ENCODE results near the gene KCNA2. TPM values are rescaled to one million over a fixed set of nuclear protein-coding genes. Genes with fewer than 3 reads are reported as not detected.

The KCNA2 gene
- total and polyA plus RNA-seq, 2 of the 4 experiments (the other 2 are of a cell fraction): not detected

DNA sequence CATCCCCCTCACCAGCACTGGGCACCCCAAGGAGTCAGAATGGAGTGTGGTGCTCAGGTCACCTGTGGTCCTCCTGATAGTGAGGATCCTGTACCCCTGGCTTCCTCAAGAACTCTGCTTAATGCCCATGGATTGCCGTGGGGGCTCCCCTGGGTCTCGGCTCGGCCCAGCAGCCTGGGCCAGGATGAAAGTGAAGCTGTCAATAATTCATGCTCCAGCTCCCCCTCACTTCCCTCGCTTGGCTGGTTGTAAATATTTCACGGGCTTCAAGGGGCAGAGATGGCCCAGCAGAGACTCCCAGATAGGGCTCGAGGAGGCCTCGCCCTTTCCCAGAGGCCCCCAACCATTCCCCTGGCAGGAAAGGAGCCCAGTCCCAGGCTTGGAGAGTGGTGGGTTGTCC, 44.6 kb downstream of the KCNA2 start:
- ChIA-PET POLR2A (ENCODE audit: unreplicated experiment) (no interaction called here), CTCF (no interaction called here)
- no peak overlapping the region for H4K5ac ChIP-seq (ENCODE audit: low read depth, low read length)
- no peak overlapping the region for H3K18ac ChIP-seq (ENCODE audit: low read depth, low read length)
- H3K9ac ChIP-seq (ENCODE audit: low read depth, low read length): no peak overlapping the region
- H2AFZ ChIP-seq (replicated peaks; ENCODE audit: low read length, poor library complexity): no peak overlapping the region
- no peaks in the 10 kb centered on the region for H3K4me1 ChIP-seq (ENCODE audit: control insufficient read depth, insufficient read depth, low read length)
- no peak overlapping the region for H3K14ac ChIP-seq (replicated peaks; ENCODE audit: low read depth, low read length)
- in situ Hi-C loops (cut with MboI; ENCODE audit: low sequenced_read_pairs): no loop called here
- no peak for DNase-seq
- dilution Hi-C loops (cut with HindIII; ENCODE audit: low sequenced_read_pairs, unreplicated experiment): no loop called here
- no peaks in the 10 kb centered on the region for H3K36me3 ChIP-seq (ENCODE audit: control insufficient read depth, insufficient read depth, low read length)
- no peak overlapping the region for H2BK120ac ChIP-seq (ENCODE audit: low read depth, low read length)
- H3K23ac ChIP-seq (ENCODE audit: low read depth, low read length): no peak overlapping the region
- intact Hi-C loops (cut with micrococcal nuclease): no loop called here
- ATAC-seq (ENCODE audit: low read depth): no peak
- no peak overlapping the region for H4K8ac ChIP-seq (ENCODE audit: low read depth in 2 of 2, low read length in 2 of 2)
- no peaks in the 10 kb centered on the region for H4K20me1 ChIP-seq (ENCODE audit: insufficient read depth, low read length)
- no peaks in the 10 kb centered on the region for H3K79me1 ChIP-seq (ENCODE audit: low read depth in 1 of 2, low read length in 2 of 2)
- H3K56ac ChIP-seq (ENCODE audit: extremely low read depth, insufficient read depth, low read length): no peak overlapping the region
- no peak overlapping the region for H2BK15ac ChIP-seq (ENCODE audit: low read depth, low read length)
- H4K91ac ChIP-seq (ENCODE audit: insufficient read depth, low read depth, low read length): no peak overlapping the region
- H2BK20ac ChIP-seq (ENCODE audit: low read depth, low read length): no peak overlapping the region
- H3K4me2 ChIP-seq (ENCODE audit: low read depth, low read length): no peak overlapping the region
- H2AK5ac ChIP-seq (ENCODE audit: low read depth, low read length): no peak overlapping the region
- no TSS peak for BruUV-seq (replicated peaks)
- 20% methylated on average over 2 of the region's 7 CpGs; no CpG with 5 or more reads in 1 of the 2 experiments for WGBS, 2 experiments (ENCODE audit: extremely low coverage in 2 of 2, insufficient read length in 1 of 2)
- H3K4ac ChIP-seq (ENCODE audit: low read depth, low read length): no peak overlapping the region
- peaks cover 15% of the 10 kb centered on the region for H3K27me3 ChIP-seq (ENCODE audit: control insufficient read depth, insufficient read depth, low read length)
- H3K4me3 ChIP-seq (ENCODE audit: insufficient read depth, low read depth, low read length): no peak overlapping the region
- H2BK5ac ChIP-seq (ENCODE audit: low read depth, low read length, poor library complexity, severe bottlenecking): no peak overlapping the region
- no peak overlapping the region for H3K27ac ChIP-seq (ENCODE audit: insufficient read depth, low read length)
- no peak overlapping the region for H2AK9ac ChIP-seq (replicated peaks; ENCODE audit: low read depth, low read length, poor library complexity)
- TF ChIP-seq MAZ (IDR thresholded peaks at IDR 0.05; ENCODE audit: borderline replicate concordance, low read depth, low read length) (no peak), CHD1 (IDR thresholded peaks at IDR 0.05; ENCODE audit: low read depth, low read length) (no peak), FOS (IDR thresholded peaks at IDR 0.05; ENCODE audit: low read depth, low read length) (no peak), BHLHE40 (IDR thresholded peaks at IDR 0.05; ENCODE audit: low read depth, low read length) (no peak), MAFK (IDR thresholded peaks at IDR 0.05; ENCODE audit: low read depth, low read length) (no peak), CEBPB (IDR thresholded peaks at IDR 0.05; ENCODE audit: low read depth, low read length) (no peak), RCOR1 (IDR thresholded peaks at IDR 0.05; ENCODE audit: insufficient replicate concordance, low read length) (no peak), RAD21 (IDR thresholded peaks at IDR 0.05; ENCODE audit: low read length) (no peak)
- TF ChIP-seq, protein P1, sequence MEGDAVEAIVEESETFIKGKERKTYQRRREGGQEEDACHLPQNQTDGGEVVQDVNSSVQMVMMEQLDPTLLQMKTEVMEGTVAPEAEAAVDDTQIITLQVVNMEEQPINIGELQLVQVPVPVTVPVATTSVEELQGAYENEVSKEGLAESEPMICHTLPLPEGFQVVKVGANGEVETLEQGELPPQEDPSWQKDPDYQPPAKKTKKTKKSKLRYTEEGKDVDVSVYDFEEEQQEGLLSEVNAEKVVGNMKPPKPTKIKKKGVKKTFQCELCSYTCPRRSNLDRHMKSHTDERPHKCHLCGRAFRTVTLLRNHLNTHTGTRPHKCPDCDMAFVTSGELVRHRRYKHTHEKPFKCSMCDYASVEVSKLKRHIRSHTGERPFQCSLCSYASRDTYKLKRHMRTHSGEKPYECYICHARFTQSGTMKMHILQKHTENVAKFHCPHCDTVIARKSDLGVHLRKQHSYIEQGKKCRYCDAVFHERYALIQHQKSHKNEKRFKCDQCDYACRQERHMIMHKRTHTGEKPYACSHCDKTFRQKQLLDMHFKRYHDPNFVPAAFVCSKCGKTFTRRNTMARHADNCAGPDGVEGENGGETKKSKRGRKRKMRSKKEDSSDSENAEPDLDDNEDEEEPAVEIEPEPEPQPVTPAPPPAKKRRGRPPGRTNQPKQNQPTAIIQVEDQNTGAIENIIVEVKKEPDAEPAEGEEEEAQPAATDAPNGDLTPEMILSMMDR (conservative IDR thresholded peaks at IDR 0.05; ENCODE audit: low read depth, low read length): no peak
- TF ChIP-seq, protein P2, sequence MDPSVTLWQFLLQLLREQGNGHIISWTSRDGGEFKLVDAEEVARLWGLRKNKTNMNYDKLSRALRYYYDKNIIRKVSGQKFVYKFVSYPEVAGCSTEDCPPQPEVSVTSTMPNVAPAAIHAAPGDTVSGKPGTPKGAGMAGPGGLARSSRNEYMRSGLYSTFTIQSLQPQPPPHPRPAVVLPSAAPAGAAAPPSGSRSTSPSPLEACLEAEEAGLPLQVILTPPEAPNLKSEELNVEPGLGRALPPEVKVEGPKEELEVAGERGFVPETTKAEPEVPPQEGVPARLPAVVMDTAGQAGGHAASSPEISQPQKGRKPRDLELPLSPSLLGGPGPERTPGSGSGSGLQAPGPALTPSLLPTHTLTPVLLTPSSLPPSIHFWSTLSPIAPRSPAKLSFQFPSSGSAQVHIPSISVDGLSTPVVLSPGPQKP (IDR thresholded peaks at IDR 0.05; ENCODE audit: borderline replicate concordance, low read depth, low read length): no peak
- H3K9me3 ChIP-seq (ENCODE audit: control insufficient read depth, insufficient read depth, low read length): no peaks in the 10 kb centered on the region
- H3K9me1 ChIP-seq (ENCODE audit: insufficient read depth, low read length): no peaks in the 10 kb centered on the region

Data from IMR-90 (cell line).